GM12878 (cell line): ENCODE results near the gene EHBP1L1. TPM values are rescaled to one million over a fixed set of nuclear protein-coding genes. Genes with fewer than 3 reads are reported as not detected.

Experiments
- ATAC-seq: fragments of 200-7000 bp; cut with Tn5 transposase; 3 replicates; pipeline ENCODE4 v1.9.1; 2020; ENCODE audit warnings: mild to moderate bottlenecking, moderate library complexity
- BruUV-seq: library from RNA; stranded (reverse); fragments of 400-500 nt; replicated peaks from 2 replicates; lab custom pipeline; 2021; lab: Mats Ljungman, UMichigan
- CTCF ChIA-PET: fragments of 300-600 bp; sonication (Branson Sonifier 250); formaldehyde crosslinking; extraction: SDS; loops from one replicate; lab custom pipeline; 2021; ENCODE audit warnings: inconsistent platforms; lab: Yijun Ruan, JAX
- POLR2A ChIA-PET: fragments of 350-600 bp; formaldehyde crosslinking; extraction: SDS; loops from one replicate; lab custom pipeline; 2021; ENCODE audit warnings: inconsistent platforms; lab: Charles Lee
- RAD21 ChIA-PET: fragments of 300-600 bp; sonication (Branson Sonifier 250); formaldehyde crosslinking; loops from one replicate; lab custom pipeline; 2023; ENCODE audit warnings: antibody characterized with exemption; ENCODE audit not compliant: unreplicated experiment; lab: Charles Lee
- SMC1A ChIA-PET: fragments of 300-600 bp; sonication (Branson Sonifier 250); formaldehyde crosslinking; loops from one replicate; lab custom pipeline; 2023; ENCODE audit not compliant: unreplicated experiment, uncharacterized antibody; lab: Charles Lee
- DNase-seq: peaks from one replicate; pipeline ENCODE4 v3.0.0-alpha.2; 2011; ENCODE audit warnings: low read depth, low spot score
- FAIRE-seq: peaks from 3 replicates; lab custom pipeline; 2011; peaks lifted over from hg19 to GRCh38; lab: Jason Lieb, UNC
- H2AFZ ChIP-seq: 2 replicates; pipeline ENCODE4 v1.6.0; 2011; ENCODE audit warnings: low read depth, low read length, control low read depth; ENCODE audit not compliant: control insufficient read depth
- H3K27ac ChIP-seq: 2 replicates; pipeline ENCODE4 v1.5.1; 2011; ENCODE audit warnings: control low read depth; ENCODE audit not compliant: control insufficient read depth, insufficient read depth
- H3K27me3 ChIP-seq, 2 experiments: replicated peaks in 1 of 2; 2 replicates each; pipeline versions ENCODE4 v1.6.0 to v1.6.1; 2011; ENCODE audit warnings: low read length in 1 of 2; ENCODE audit not compliant: control insufficient read depth in 2 of 2, insufficient read depth in 2 of 2
- H3K36me3 ChIP-seq, 2 experiments: 2 replicates each; pipeline ENCODE4 v1.5.1; 2011; ENCODE audit warnings: low read length in 1 of 2; ENCODE audit not compliant: control insufficient read depth in 2 of 2, insufficient read depth in 2 of 2
- H3K4me1 ChIP-seq: 2 replicates; pipeline ENCODE4 v1.6.1; 2011; ENCODE audit warnings: mild to moderate bottlenecking, low read length, moderate library complexity, mixed read lengths; ENCODE audit not compliant: control insufficient read depth, insufficient read depth
- H3K4me2 ChIP-seq: 2 replicates; pipeline ENCODE4 v1.6.0; 2011; ENCODE audit warnings: control low read depth; ENCODE audit not compliant: control insufficient read depth, insufficient read depth
- H3K4me3 ChIP-seq: fragments of 200-600 bp; sonication (generic); 2 replicates; pipeline ENCODE4 v1.5.1; 2016
- H3K79me2 ChIP-seq: 2 replicates; pipeline ENCODE4 v1.6.0; 2011; ENCODE audit warnings: low read length; ENCODE audit not compliant: control insufficient read depth, insufficient read depth
- H3K9ac ChIP-seq: 2 replicates; pipeline ENCODE4 v1.8.0; 2011; ENCODE audit warnings: low read length, control low read depth, mixed read lengths; ENCODE audit not compliant: control insufficient read depth, insufficient read depth
- H3K9me3 ChIP-seq: replicated peaks from 3 replicates; pipeline ENCODE4 v1.5.1; 2011; ENCODE audit warnings: mild to moderate bottlenecking, low read length; ENCODE audit not compliant: control insufficient read depth, insufficient read depth
- H4K20me1 ChIP-seq: 2 replicates; pipeline ENCODE4 v1.6.0; 2011; ENCODE audit not compliant: control insufficient read depth, insufficient read depth
- ASH2L ChIP-seq: fragments of 300-600, 200-600 bp; sonication (generic); IDR thresholded peaks from 2 replicates; pipeline ENCODE4 v1.6.1; 2017; ENCODE audit warnings: low read depth, mild to moderate bottlenecking, borderline replicate concordance
- NR2C1 ChIP-seq: fragments of 450-650 bp; IDR thresholded peaks from 2 replicates; pipeline ENCODE4 v1.6.1; 2017; ENCODE audit warnings: antibody characterized with exemption, mild to moderate bottlenecking, moderate library complexity
- NR2C2 ChIP-seq: IDR thresholded peaks from 2 replicates; pipeline ENCODE4 v1.6.1; 2011; ENCODE audit warnings: borderline replicate concordance, low read depth; ENCODE audit not compliant: control insufficient read depth, insufficient read length
- SPI1 ChIP-seq: IDR thresholded peaks from 2 replicates; pipeline ENCODE4 v1.6.1; 2011; ENCODE audit warnings: low read depth, mild to moderate bottlenecking, low read length, moderate library complexity, borderline replicate concordance; ENCODE audit not compliant: insufficient read depth
- SUZ12 ChIP-seq: fragments of 200-600 bp; sonication (generic); IDR thresholded peaks from one replicate; pipeline ENCODE4 v1.6.1; 2018; ENCODE audit warnings: antibody characterized with exemption, mild to moderate bottlenecking; ENCODE audit not compliant: unreplicated experiment
- ZBED1 ChIP-seq: IDR thresholded peaks from 2 replicates; pipeline ENCODE4 v1.6.1; 2016; ENCODE audit warnings: borderline replicate concordance
- WGBS: methylation state at CpG from one replicate; pipeline ENCODE4 v1.1.6; 2016; ENCODE audit warnings: low lambda C conversion rate; ENCODE audit not compliant: insufficient replicate concordance, insufficient coverage; ENCODE audit errors: missing lambda C conversion rate; 5-methylcytosine and 5-hydroxymethylcytosine counted together
- in situ Hi-C: fragments of 300-500 bp; cut with MboI; formaldehyde crosslinking; loops from 9 replicates; pipeline ENCODE4 v1.14.3; 2018; ENCODE audit warnings: mixed read lengths
- intact Hi-C: fragments of 100-400 bp; cut with micrococcal nuclease; formaldehyde crosslinking; loops from one replicate; pipeline ENCODE4 v1.14.2; 2022; ENCODE audit not compliant: unreplicated experiment
- polyA plus RNA-seq, 11 experiments: library from polyadenylated mRNA; depleted of rRNA in 4 of 11; unstranded in 6 of 11; stranded (reverse) in 5 of 11; fragments of >200 nt; fragmentation: Nextera tagmentation in 4 of 11; fragmentation: Illumina TruSeq in 1 of 11; extraction: Ambion mirVana in 4 of 11; extraction: Trizol in 1 of 11; gene quantifications; 1 replicate in 1 of 11; 2 replicates in 10 of 11; pipeline versions ENCODE4 v1.2.1 to v1.2.3, GENCODE V29; 2011 to 2016; ENCODE audit warnings: inconsistent platforms in 2 of 11, missing spikeins in 2 of 11, low read depth in 1 of 11
- total RNA-seq, 4 experiments: library from RNA; depleted of rRNA in 3 of 4; stranded (reverse); fragments of >200 nt in 3 of 4; fragmentation: Illumina TruSeq in 1 of 4; extraction: Trizol in 1 of 4; gene quantifications; 2 replicates each; pipeline versions ENCODE4 v1.2.1 to v1.2.3, GENCODE V29; 2013 to 2021
- TF ChIP-seq, protein P1 (sequence below): fragments of 450-650 bp; IDR thresholded peaks from 2 replicates; pipeline ENCODE4 v1.6.1; 2017; ENCODE audit warnings: low read depth, mild to moderate bottlenecking, moderate library complexity
- TF ChIP-seq, protein P2 (sequence below): IDR thresholded peaks from 2 replicates; pipeline ENCODE4 v1.6.1; 2011; ENCODE audit warnings: borderline replicate concordance, low read depth, mild to moderate bottlenecking, moderate library complexity, low read length; ENCODE audit not compliant: insufficient read depth, poor library complexity, severe bottlenecking
- TF ChIP-seq, protein P3 (sequence below): IDR thresholded peaks from 2 replicates; pipeline ENCODE4 v1.6.1; 2012; ENCODE audit warnings: mild to moderate bottlenecking, low read depth, low read length
- TF ChIP-seq, protein P4 (sequence below): IDR thresholded peaks from 2 replicates; pipeline ENCODE4 v1.6.1; 2011; ENCODE audit warnings: borderline replicate concordance, low read depth, mild to moderate bottlenecking, moderate library complexity, mixed read lengths, low read length; ENCODE audit not compliant: insufficient read depth; ENCODE audit errors: extremely low read length
- TF ChIP-seq, protein P5 (sequence below): IDR thresholded peaks from 2 replicates; pipeline ENCODE4 v1.6.1; 2011; ENCODE audit warnings: mild to moderate bottlenecking, low read depth, low read length, moderate library complexity; ENCODE audit not compliant: insufficient replicate concordance

Gene EHBP1L1
- total and polyA plus RNA-seq, 10 of the 15 experiments (the other 5 are each of a cell fraction or from before 2014, with no cell fraction given), result 0.06 to 99.4 (median 32.7) TPM

DNA sequence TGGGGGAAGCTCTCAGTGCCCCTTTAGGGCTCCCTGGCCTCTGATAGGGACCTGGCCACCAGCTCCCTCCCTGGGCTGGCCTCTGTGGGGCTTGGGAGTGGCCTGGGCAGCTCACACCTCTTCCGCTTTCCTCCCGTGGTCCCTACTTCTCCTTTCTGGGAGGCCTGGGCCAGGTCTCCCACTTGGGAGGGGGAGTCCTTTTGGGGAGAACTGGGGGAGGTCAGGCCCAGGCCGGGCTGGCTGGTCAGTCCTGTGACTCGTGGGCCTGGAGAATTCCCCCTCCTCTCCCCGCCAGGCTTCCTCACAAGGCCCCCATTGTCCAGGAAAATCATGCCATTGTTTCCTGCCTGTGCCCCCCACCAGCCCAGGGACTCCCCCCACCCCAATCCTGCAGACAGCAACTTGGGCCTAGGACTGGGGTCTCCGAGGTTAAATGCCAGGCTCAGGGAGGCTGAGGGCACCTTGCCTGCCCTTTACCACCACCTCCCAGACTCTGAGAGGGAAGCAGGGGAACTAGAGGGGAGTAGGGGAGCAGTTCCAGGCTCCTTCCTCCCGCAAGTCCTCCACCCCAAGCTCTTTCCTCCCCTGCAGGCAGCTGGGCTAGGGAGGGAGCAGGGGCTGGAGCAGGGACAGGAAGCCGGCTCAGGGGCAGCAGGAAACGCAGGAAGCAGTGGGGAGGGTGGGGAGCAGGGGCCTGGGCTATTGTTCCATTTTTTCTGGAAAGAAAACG lies 35.3 kb downstream of the EHBP1L1 start:
- in situ Hi-C loops (no loop called here), intact Hi-C loops (loop anchor here (5.0 kb wide), 1 partner anchor 734 kb away; the partner anchor contains the start of gene EHD1)
- SMC1A ChIA-PET, result interaction anchor here (0.8 to 1.5 kb wide), 4 partner anchors 8 to 42 kb away, joined by 3 to 5 read pairs (median 4); no protein-coding TSS in a partner anchor
- Histone ChIP-seq H3K4me3 (peak overlapping the region; percentile 99), H3K9ac (peak overlapping the region; percentile 85), H3K9me3 (no peaks in the 10 kb centered on the region), H3K27ac (peak overlapping the region; percentile 61), H3K27me3 (no peaks in the 10 kb centered on the region), H3K4me2 (peak overlapping the region; percentile 93), H2AFZ (no peak overlapping the region), H3K79me2 (peaks cover 53% of the 10 kb centered on the region), H3K4me1 (peaks cover 17% of the 10 kb centered on the region), H4K20me1 (no peaks in the 10 kb centered on the region; the same call in 1 of the 2 replicates), H3K36me3 (peaks cover 12 to 20% of the 10 kb centered on the region in 2 experiments; a peak in 3 of 4 replicates)
- WGBS, result 58% methylated on average over 6 of the region's 10 CpGs
- no TSS peak for BruUV-seq
- POLR2A ChIA-PET, result interaction anchor here (0.7 to 2.2 kb wide), 5 partner anchors 18 to 38 kb away, joined by 3 to 10 read pairs (median 3); partner anchors contain the start of gene SIPA1
- FAIRE-seq (no peak), DNase-seq (no peak), ATAC-seq (no peak)
- RAD21 ChIA-PET, result interaction anchor here (0.8 to 1.7 kb wide), 4 partner anchors 21 to 70 kb away, joined by 3 to 7 read pairs (median 5); partner anchors contain the start of gene FAM89B
- CTCF ChIA-PET, result interaction anchor here (0.9 to 2.1 kb wide), 5 partner anchors 16 to 70 kb away, joined by 3 to 10 read pairs (median 4); no protein-coding TSS in a partner anchor
- TF ChIP-seq, protein P1, sequence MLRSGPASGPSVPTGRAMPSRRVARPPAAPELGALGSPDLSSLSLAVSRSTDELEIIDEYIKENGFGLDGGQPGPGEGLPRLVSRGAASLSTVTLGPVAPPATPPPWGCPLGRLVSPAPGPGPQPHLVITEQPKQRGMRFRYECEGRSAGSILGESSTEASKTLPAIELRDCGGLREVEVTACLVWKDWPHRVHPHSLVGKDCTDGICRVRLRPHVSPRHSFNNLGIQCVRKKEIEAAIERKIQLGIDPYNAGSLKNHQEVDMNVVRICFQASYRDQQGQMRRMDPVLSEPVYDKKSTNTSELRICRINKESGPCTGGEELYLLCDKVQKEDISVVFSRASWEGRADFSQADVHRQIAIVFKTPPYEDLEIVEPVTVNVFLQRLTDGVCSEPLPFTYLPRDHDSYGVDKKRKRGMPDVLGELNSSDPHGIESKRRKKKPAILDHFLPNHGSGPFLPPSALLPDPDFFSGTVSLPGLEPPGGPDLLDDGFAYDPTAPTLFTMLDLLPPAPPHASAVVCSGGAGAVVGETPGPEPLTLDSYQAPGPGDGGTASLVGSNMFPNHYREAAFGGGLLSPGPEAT, result no peak
- TF ChIP-seq, protein P2, sequence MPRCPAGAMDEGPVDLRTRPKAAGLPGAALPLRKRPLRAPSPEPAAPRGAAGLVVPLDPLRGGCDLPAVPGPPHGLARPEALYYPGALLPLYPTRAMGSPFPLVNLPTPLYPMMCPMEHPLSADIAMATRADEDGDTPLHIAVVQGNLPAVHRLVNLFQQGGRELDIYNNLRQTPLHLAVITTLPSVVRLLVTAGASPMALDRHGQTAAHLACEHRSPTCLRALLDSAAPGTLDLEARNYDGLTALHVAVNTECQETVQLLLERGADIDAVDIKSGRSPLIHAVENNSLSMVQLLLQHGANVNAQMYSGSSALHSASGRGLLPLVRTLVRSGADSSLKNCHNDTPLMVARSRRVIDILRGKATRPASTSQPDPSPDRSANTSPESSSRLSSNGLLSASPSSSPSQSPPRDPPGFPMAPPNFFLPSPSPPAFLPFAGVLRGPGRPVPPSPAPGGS, result no peak
- no peak for TF ChIP-seq ASH2L
- TF ChIP-seq, protein P3, sequence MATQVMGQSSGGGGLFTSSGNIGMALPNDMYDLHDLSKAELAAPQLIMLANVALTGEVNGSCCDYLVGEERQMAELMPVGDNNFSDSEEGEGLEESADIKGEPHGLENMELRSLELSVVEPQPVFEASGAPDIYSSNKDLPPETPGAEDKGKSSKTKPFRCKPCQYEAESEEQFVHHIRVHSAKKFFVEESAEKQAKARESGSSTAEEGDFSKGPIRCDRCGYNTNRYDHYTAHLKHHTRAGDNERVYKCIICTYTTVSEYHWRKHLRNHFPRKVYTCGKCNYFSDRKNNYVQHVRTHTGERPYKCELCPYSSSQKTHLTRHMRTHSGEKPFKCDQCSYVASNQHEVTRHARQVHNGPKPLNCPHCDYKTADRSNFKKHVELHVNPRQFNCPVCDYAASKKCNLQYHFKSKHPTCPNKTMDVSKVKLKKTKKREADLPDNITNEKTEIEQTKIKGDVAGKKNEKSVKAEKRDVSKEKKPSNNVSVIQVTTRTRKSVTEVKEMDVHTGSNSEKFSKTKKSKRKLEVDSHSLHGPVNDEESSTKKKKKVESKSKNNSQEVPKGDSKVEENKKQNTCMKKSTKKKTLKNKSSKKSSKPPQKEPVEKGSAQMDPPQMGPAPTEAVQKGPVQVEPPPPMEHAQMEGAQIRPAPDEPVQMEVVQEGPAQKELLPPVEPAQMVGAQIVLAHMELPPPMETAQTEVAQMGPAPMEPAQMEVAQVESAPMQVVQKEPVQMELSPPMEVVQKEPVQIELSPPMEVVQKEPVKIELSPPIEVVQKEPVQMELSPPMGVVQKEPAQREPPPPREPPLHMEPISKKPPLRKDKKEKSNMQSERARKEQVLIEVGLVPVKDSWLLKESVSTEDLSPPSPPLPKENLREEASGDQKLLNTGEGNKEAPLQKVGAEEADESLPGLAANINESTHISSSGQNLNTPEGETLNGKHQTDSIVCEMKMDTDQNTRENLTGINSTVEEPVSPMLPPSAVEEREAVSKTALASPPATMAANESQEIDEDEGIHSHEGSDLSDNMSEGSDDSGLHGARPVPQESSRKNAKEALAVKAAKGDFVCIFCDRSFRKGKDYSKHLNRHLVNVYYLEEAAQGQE, result no peak
- no peak for TF ChIP-seq SUZ12
- TF ChIP-seq, protein P4, sequence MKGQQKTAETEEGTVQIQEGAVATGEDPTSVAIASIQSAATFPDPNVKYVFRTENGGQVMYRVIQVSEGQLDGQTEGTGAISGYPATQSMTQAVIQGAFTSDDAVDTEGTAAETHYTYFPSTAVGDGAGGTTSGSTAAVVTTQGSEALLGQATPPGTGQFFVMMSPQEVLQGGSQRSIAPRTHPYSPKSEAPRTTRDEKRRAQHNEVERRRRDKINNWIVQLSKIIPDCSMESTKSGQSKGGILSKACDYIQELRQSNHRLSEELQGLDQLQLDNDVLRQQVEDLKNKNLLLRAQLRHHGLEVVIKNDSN, result no peak
- peak; percentile 57; the same call in 1 of the 2 replicates for TF ChIP-seq SPI1
- TF ChIP-seq NR2C1, result no peak
- TF ChIP-seq NR2C2, result no peak
- TF ChIP-seq, protein P5, sequence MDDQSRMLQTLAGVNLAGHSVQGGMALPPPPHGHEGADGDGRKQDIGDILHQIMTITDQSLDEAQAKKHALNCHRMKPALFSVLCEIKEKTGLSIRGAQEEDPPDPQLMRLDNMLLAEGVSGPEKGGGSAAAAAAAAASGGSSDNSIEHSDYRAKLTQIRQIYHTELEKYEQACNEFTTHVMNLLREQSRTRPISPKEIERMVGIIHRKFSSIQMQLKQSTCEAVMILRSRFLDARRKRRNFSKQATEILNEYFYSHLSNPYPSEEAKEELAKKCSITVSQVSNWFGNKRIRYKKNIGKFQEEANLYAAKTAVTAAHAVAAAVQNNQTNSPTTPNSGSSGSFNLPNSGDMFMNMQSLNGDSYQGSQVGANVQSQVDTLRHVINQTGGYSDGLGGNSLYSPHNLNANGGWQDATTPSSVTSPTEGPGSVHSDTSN, result no peak
- TF ChIP-seq ZBED1, result no peak
